Mesendoderm (in vitro differentiated cells): ENCODE results near the gene ALMS1.
A peak's percentile ranks its signal among the peaks of the same experiment; 100 is the strongest.

Experiments
- DNase-seq: peaks from one replicate; pipeline ENCODE4 v3.0.0; 2013
- H2AK5ac ChIP-seq: 2 replicates; pipeline ENCODE4 v1.6.1; 2013; ENCODE audit warnings: low read length, inconsistent platforms
- H2BK120ac ChIP-seq: 2 replicates; pipeline ENCODE4 v1.6.1; 2013; ENCODE audit warnings: low read depth, mild to moderate bottlenecking, low read length, moderate library complexity, mixed read lengths
- H2BK15ac ChIP-seq: replicated peaks from 2 replicates; pipeline ENCODE4 v1.6.1; 2013; ENCODE audit warnings: low read depth, mild to moderate bottlenecking, moderate library complexity
- H2BK5ac ChIP-seq: 2 replicates; pipeline ENCODE4 v1.6.1; 2013; ENCODE audit warnings: low read length, inconsistent platforms
- H3K18ac ChIP-seq: 2 replicates; pipeline ENCODE4 v1.6.1; 2013; ENCODE audit warnings: mild to moderate bottlenecking, low read length, mixed read lengths
- H3K23ac ChIP-seq: one replicate; pipeline ENCODE4 v1.6.1; 2013; ENCODE audit warnings: low read length
- H3K27ac ChIP-seq: 2 replicates; pipeline ENCODE4 v1.5.1; 2013; ENCODE audit warnings: low read depth, mild to moderate bottlenecking, inconsistent platforms, low read length, moderate library complexity
- H3K27me3 ChIP-seq: 2 replicates; pipeline ENCODE4 v1.6.1; 2013; ENCODE audit warnings: low read length, control low read depth, mild to moderate bottlenecking, inconsistent platforms; ENCODE audit not compliant: insufficient read depth, poor library complexity
- H3K36me3 ChIP-seq: 2 replicates; pipeline ENCODE4 v1.6.1; 2013; ENCODE audit warnings: low read length, inconsistent platforms; ENCODE audit not compliant: control insufficient read depth, insufficient read depth
- H3K4ac ChIP-seq: one replicate; pipeline ENCODE4 v1.6.1; 2013; ENCODE audit warnings: low read depth, mild to moderate bottlenecking, low read length, moderate library complexity
- H3K4me1 ChIP-seq: 2 replicates; pipeline ENCODE4 v1.6.1; 2013; ENCODE audit warnings: low read depth, low read length, inconsistent platforms; ENCODE audit not compliant: control insufficient read depth
- H3K4me2 ChIP-seq: 2 replicates; pipeline ENCODE4 v1.6.1; 2013; ENCODE audit warnings: low read length
- H3K4me3 ChIP-seq: 2 replicates; pipeline ENCODE4 v1.5.1; 2013; ENCODE audit warnings: mild to moderate bottlenecking, low read length
- H3K56ac ChIP-seq: one replicate; pipeline ENCODE4 v1.6.1; 2013; ENCODE audit warnings: low read length
- H3K79me1 ChIP-seq: 2 replicates; pipeline ENCODE4 v1.6.1; 2013; ENCODE audit warnings: low read length, inconsistent platforms
- H3K79me2 ChIP-seq: 2 replicates; pipeline ENCODE4 v1.6.1; 2013; ENCODE audit warnings: mild to moderate bottlenecking, low read length; ENCODE audit not compliant: control insufficient read depth, insufficient read depth
- H3K9ac ChIP-seq: 2 replicates; pipeline ENCODE4 v1.6.1; 2013; ENCODE audit warnings: low read length, inconsistent platforms
- H4K5ac ChIP-seq: one replicate; pipeline ENCODE4 v1.6.1; 2013; ENCODE audit warnings: low read length
- H4K8ac ChIP-seq: one replicate; pipeline ENCODE4 v1.6.1; 2013; ENCODE audit warnings: low read depth, mild to moderate bottlenecking, control low read depth, low read length, moderate library complexity
- WGBS: extraction: QIAGEN DNeasy Blood & Tissue Kit; methylation state at CpG from one replicate; pipeline ENCODE4 v1.1.7; 2013; ENCODE audit warnings: low lambda C conversion rate, missing lambda C conversion rate; ENCODE audit not compliant: insufficient coverage; ENCODE audit errors: extremely low coverage; 5-methylcytosine and 5-hydroxymethylcytosine counted together

ALMS1 gene

GRCh38 chr2:73368781-73369180 lies 16.9 kb upstream of the ALMS1 start:
- H3K4ac ChIP-seq = no peak overlapping the region
- no CpG with 5 or more reads among the region's 2 CpGs for WGBS

GRCh38 chr2:73370348-73370747 lies 15.3 kb upstream of the ALMS1 start:
- no peak overlapping the region for H3K4ac ChIP-seq
- H4K5ac ChIP-seq = no peak overlapping the region
- H2BK5ac ChIP-seq = no peak overlapping the region
- no CpG with 5 or more reads among the region's 3 CpGs for WGBS
- H2BK15ac ChIP-seq = no peak overlapping the region
- H3K18ac ChIP-seq = no peak overlapping the region
- no peak overlapping the region for H3K4me2 ChIP-seq
- no peak for DNase-seq
- H3K9ac ChIP-seq = no peak overlapping the region
- H4K8ac ChIP-seq = no peak overlapping the region
- no peak overlapping the region for H3K56ac ChIP-seq
- H3K79me1 ChIP-seq = no peaks in the 10 kb centered on the region
- H3K4me3 ChIP-seq = no peak overlapping the region
- H3K27ac ChIP-seq = no peak overlapping the region
- H3K79me2 ChIP-seq = no peaks in the 10 kb centered on the region
- no peaks in the 10 kb centered on the region for H3K4me1 ChIP-seq
- H2AK5ac ChIP-seq = no peak overlapping the region
- no peak overlapping the region for H2BK120ac ChIP-seq
- H3K36me3 ChIP-seq = no peaks in the 10 kb centered on the region
- H3K23ac ChIP-seq = no peak overlapping the region
- H3K27me3 ChIP-seq = no peaks in the 10 kb centered on the region

More at GRCh38 chr2:73368781-73369180, 16.9 kb upstream of the ALMS1 start:
- H3K9ac ChIP-seq = no peak overlapping the region
- no peaks in the 10 kb centered on the region for H3K4me1 ChIP-seq
- H3K18ac ChIP-seq = no peak overlapping the region
- no peak overlapping the region for H3K4me3 ChIP-seq
- no peak overlapping the region for H2BK120ac ChIP-seq
- H3K79me2 ChIP-seq = no peaks in the 10 kb centered on the region
- H2AK5ac ChIP-seq = no peak overlapping the region
- H2BK15ac ChIP-seq = no peak overlapping the region
- no peak overlapping the region for H3K27ac ChIP-seq
- H3K36me3 ChIP-seq = no peaks in the 10 kb centered on the region
- no peak overlapping the region for H4K8ac ChIP-seq
- H4K5ac ChIP-seq = no peak overlapping the region
- peak; percentile 67 for DNase-seq
- H3K4me2 ChIP-seq = no peak overlapping the region
- no peak overlapping the region for H2BK5ac ChIP-seq
- H3K79me1 ChIP-seq = no peaks in the 10 kb centered on the region
- H3K27me3 ChIP-seq = no peaks in the 10 kb centered on the region
- no peak overlapping the region for H3K56ac ChIP-seq
- no peak overlapping the region for H3K23ac ChIP-seq

GRCh38 chr2:73373344-73373743 lies 12.3 kb upstream of the ALMS1 start:
- no peak overlapping the region for H3K23ac ChIP-seq
- no peak for DNase-seq
- no peak overlapping the region for H2AK5ac ChIP-seq
- no peaks in the 10 kb centered on the region for H3K27me3 ChIP-seq
- H2BK5ac ChIP-seq = no peak overlapping the region
- no peaks in the 10 kb centered on the region for H3K4me1 ChIP-seq
- no peak overlapping the region for H4K8ac ChIP-seq
- no peak overlapping the region for H3K56ac ChIP-seq
- H2BK120ac ChIP-seq = no peak overlapping the region
- H3K27ac ChIP-seq = no peak overlapping the region
- H3K9ac ChIP-seq = no peak overlapping the region
- H3K18ac ChIP-seq = no peak overlapping the region
- WGBS = no CpG with 5 or more reads among the region's 2 CpGs
- no peak overlapping the region for H2BK15ac ChIP-seq
- no peak overlapping the region for H3K4ac ChIP-seq
- H4K5ac ChIP-seq = no peak overlapping the region
- no peaks in the 10 kb centered on the region for H3K79me1 ChIP-seq
- H3K36me3 ChIP-seq = no peaks in the 10 kb centered on the region
- H3K4me2 ChIP-seq = no peak overlapping the region
- no peaks in the 10 kb centered on the region for H3K79me2 ChIP-seq
- H3K4me3 ChIP-seq = no peak overlapping the region

- DNase-seq = no peak
- Histone ChIP-seq H3K27me3 (no peaks in the 10 kb centered on the region), H3K9ac (no peak overlapping the region), H3K4me1 (no peaks in the 10 kb centered on the region), H3K4me3 (no peak overlapping the region), H2BK5ac (no peak overlapping the region), H3K18ac (no peak overlapping the region), H3K4ac (no peak overlapping the region), H3K56ac (no peak overlapping the region), H4K5ac (no peak overlapping the region), H2AK5ac (no peak overlapping the region), H3K27ac (no peak overlapping the region), H3K79me1 (no peaks in the 10 kb centered on the region), H4K8ac (no peak overlapping the region), H2BK15ac (no peak overlapping the region), H3K4me2 (no peak overlapping the region), H3K79me2 (no peaks in the 10 kb centered on the region), H3K36me3 (no peaks in the 10 kb centered on the region), H2BK120ac (no peak overlapping the region), H3K23ac (no peak overlapping the region)
- no CpG with 5 or more reads among the region's 1 CpG for WGBS
Measured at GRCh38 chr2:73374269-73374668, 11.4 kb upstream of the ALMS1 start.

DNA sequence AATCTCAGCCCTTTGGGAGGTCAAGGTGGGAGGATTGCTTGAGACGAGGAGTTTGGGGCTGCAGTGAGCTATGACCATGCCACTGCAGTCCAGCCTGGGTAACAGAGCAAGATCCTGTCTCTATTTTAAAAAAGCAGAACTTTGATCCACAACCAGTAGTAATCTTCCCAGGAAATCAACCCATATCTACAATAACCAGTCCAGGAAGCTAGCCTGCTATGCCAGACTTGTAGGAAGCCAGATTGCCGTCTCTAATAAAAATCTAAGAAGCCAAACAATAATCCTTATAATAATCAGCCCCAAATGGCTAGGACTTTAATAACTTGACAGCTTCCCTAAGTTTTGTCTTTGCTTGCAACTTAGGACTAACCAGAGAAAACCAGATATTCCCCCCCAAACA lies 9.0 kb upstream of the ALMS1 start:
- Histone ChIP-seq H4K8ac (no peak overlapping the region), H2AK5ac (no peak overlapping the region), H3K4me3 (no peak overlapping the region), H4K5ac (no peak overlapping the region), H3K18ac (no peak overlapping the region), H3K36me3 (no peaks in the 10 kb centered on the region), H3K4ac (no peak overlapping the region), H2BK120ac (no peak overlapping the region), H3K27me3 (no peaks in the 10 kb centered on the region), H3K79me2 (no peaks in the 10 kb centered on the region), H3K9ac (no peak overlapping the region), H3K27ac (no peak overlapping the region), H3K56ac (no peak overlapping the region), H3K4me2 (no peak overlapping the region), H3K79me1 (no peaks in the 10 kb centered on the region), H3K4me1 (no peaks in the 10 kb centered on the region), H2BK5ac (no peak overlapping the region), H2BK15ac (no peak overlapping the region), H3K23ac (no peak overlapping the region)
- WGBS = no CpG with 5 or more reads among the region's 2 CpGs
- DNase-seq = no peak

GRCh38 chr2:73383036-73383435 lies 2.6 kb upstream of the ALMS1 start:
- Histone ChIP-seq H3K4me1 (peaks cover 4% of the 10 kb centered on the region), H3K56ac (no peak overlapping the region), H2BK15ac (no peak overlapping the region), H2BK120ac (no peak overlapping the region), H2AK5ac (no peak overlapping the region), H4K8ac (no peak overlapping the region), H2BK5ac (no peak overlapping the region), H3K79me2 (peaks cover 16% of the 10 kb centered on the region), H3K4me2 (no peak overlapping the region), H3K4me3 (no peak overlapping the region), H3K79me1 (peaks cover 5% of the 10 kb centered on the region), H3K27ac (no peak overlapping the region), H3K18ac (no peak overlapping the region), H4K5ac (no peak overlapping the region), H3K4ac (no peak overlapping the region), H3K36me3 (no peaks in the 10 kb centered on the region), H3K9ac (no peak overlapping the region), H3K27me3 (peaks cover 2% of the 10 kb centered on the region), H3K23ac (no peak overlapping the region)
- no CpG with 5 or more reads among the region's 3 CpGs for WGBS
- no peak for DNase-seq
